ENCODE results near the gene SLC1A2.

The SLC1A2 gene

GRCh38 chr11:35302398-35302797, 117.0 kb downstream of the SLC1A2 start:
- DNase-seq (ENCODE audit: low spot score) = no peak

- no peak for DNase-seq (ENCODE audit: low spot score)
Measured at GRCh38 chr11:35298369-35298768, 121.0 kb downstream of the SLC1A2 start.

GRCh38 chr11:35295751-35296150, 123.6 kb downstream of the SLC1A2 start:
- DNase-seq (ENCODE audit: low spot score) = no peak

GRCh38 chr11:35293699-35294098, 125.7 kb downstream of the SLC1A2 start:
- DNase-seq (ENCODE audit: low spot score) = no peak

GRCh38 chr11:35293035-35293434, 126.3 kb downstream of the SLC1A2 start:
- no peak for DNase-seq (ENCODE audit: low spot score)

- no peak for DNase-seq (ENCODE audit: low spot score)
Measured at GRCh38 chr11:35292279-35292678, 127.1 kb downstream of the SLC1A2 start.

GRCh38 chr11:35290876-35291275, 128.5 kb downstream of the SLC1A2 start:
- DNase-seq (ENCODE audit: low spot score) = no peak

GRCh38 chr11:35289821-35290220, 129.5 kb downstream of the SLC1A2 start:
- no peak for DNase-seq (ENCODE audit: low spot score)

- DNase-seq (ENCODE audit: low spot score) = no peak
Measured at GRCh38 chr11:35288817-35289541, 130.4 kb downstream of the SLC1A2 start.

GRCh38 chr11:35288309-35288708, 131.0 kb downstream of the SLC1A2 start:
- no peak for DNase-seq (ENCODE audit: low spot score)

GRCh38 chr11:35287344-35287890, 131.9 kb downstream of the SLC1A2 start:
- no peak for DNase-seq (ENCODE audit: low spot score)

GRCh38 chr11:35286126-35286525, 133.2 kb downstream of the SLC1A2 start:
- no peak for DNase-seq (ENCODE audit: low spot score)

GRCh38 chr11:35285471-35285870, 133.9 kb downstream of the SLC1A2 start:
- no peak for DNase-seq (ENCODE audit: low spot score)

- DNase-seq (ENCODE audit: low spot score) = no peak
Measured at GRCh38 chr11:35282221-35282882, 137.0 kb downstream of the SLC1A2 start.

GRCh38 chr11:35281169-35281688, 138.1 kb downstream of the SLC1A2 start:
- no peak for DNase-seq (ENCODE audit: low spot score)

GRCh38 chr11:35280727-35281126, 138.6 kb downstream of the SLC1A2 start:
- no peak for DNase-seq (ENCODE audit: low spot score)

GRCh38 chr11:35277827-35278226, 141.5 kb downstream of the SLC1A2 start:
- no peak for DNase-seq (ENCODE audit: low spot score)

GRCh38 chr11:35276396-35277145, 142.8 kb downstream of the SLC1A2 start:
- no peak for DNase-seq (ENCODE audit: low spot score)

- no peak for DNase-seq (ENCODE audit: low spot score)
Measured at GRCh38 chr11:35275786-35276170, 143.6 kb downstream of the SLC1A2 start.

- DNase-seq (ENCODE audit: low spot score) = no peak
Measured at GRCh38 chr11:35274909-35275785, 144.2 kb downstream of the SLC1A2 start.

- no peak for DNase-seq (ENCODE audit: low spot score)
Measured at GRCh38 chr11:35272391-35272902, 146.9 kb downstream of the SLC1A2 start.
